ENCODE results near the gene PPEF1. TPM values are rescaled to one million over a fixed set of nuclear protein-coding genes. Genes with fewer than 3 reads are reported as not detected.

The PPEF1 gene
- 1.9 and 2.0 TPM in 2 replicates for polyA plus RNA-seq (2011; rRNA removed)
- 0.21 and 0.29 TPM in 2 replicates for polyA plus RNA-seq (2012; cell fraction: cytosol; rRNA removed)
- 0.11 and 0.18 TPM in 2 replicates for polyA plus RNA-seq (2012; cell fraction: nucleus; rRNA removed)
- 1.0 to 1.1 TPM (median 1.0 TPM) in 3 replicates for polyA plus RNA-seq (2017; fragmentation: RNase III; extraction: RNeasy Plus Mini Kit Qiagen cat#74134 plus additional on column Dnase treatment)
- 3.0 and 3.9 TPM in 2 replicates for polyA minus RNA-seq (2011; rRNA and poly(A)+ RNA removed)

DNA sequence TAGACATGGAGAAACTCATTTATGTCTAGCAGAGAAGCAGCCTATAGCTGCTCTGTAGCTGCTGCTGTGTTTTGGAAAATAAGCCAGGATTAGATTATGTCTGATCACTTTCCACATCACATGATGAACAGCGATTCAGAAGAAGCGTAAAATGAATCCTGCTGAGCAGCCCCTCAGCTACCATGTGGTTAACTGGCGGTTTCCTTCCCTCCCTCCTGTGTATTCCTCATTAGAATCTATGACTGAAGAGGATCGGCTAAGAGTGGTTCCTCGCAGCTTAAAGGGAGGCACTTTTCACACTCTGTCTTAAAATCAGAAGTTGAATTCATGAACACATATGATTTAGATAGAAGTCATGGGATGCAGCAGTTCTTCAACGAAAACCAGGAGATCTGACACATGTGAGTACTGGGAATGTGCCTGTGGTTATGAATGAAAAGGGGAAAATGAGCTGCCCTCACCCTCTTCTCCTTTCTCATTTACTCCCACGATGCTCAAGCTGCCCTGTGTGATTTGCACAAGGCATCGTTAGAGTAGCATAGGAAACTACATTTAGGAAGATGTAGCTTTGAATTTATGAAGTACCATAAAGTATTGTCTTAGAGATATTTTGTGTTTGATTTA, at the start of gene PPEF1:
Gene PPEF1 (plus strand): TSS at position 220 of the 624 bp plus-strand sequence. CDS start 136 bp downstream, at position 356.
- H3K4me3 ChIP-seq: no peak within 1 kb of the TSS
- FAIRE-seq (no peak), DNase-seq (ENCODE audit: low read depth in 1 of 2, low spot score in 1 of 2) (no peak), ATAC-seq (no peak)
- no peak within 1 kb of the TSS for H3K4me2 ChIP-seq
- peaks cover 33% of the 10 kb centered on the region for H3K4me1 ChIP-seq
- CTCF ChIA-PET: interaction anchor here (0.5 to 1.2 kb wide), 2 partner anchors 13 to 655 kb away, joined by 4 read pairs; no protein-coding TSS in a partner anchor
- WGBS (ENCODE audit: missing lambda C conversion rate): 63% methylated on average over 8 of the region's 8 CpGs
- H3K9me3 ChIP-seq: no peaks in the 10 kb centered on the region
- peak within 1 kb of the TSS; percentile 36 to 94; a peak in 4 of 6 replicates for H3K27ac ChIP-seq
- POLR2A ChIA-PET: no interaction called here
- TF ChIP-seq PBX3 (IDR thresholded peaks at IDR 0.05) (no peak), ZC3H11A (IDR thresholded peaks at IDR 0.05) (no peak), CHD4 (IDR thresholded peaks at IDR 0.05; ENCODE audit: borderline replicate concordance) (no peak), BHLHE40 (IDR thresholded peaks at IDR 0.05; ENCODE audit: low read depth, low read length) (no peak), RAD21 (conservative IDR thresholded peaks at IDR 0.05 in 1 of 2, IDR thresholded peaks at IDR 0.05 in 1 of 2) (no peak), NR3C1 (IDR thresholded peaks at IDR 0.05) (no peak), MAZ (IDR thresholded peaks at IDR 0.05; ENCODE audit: borderline replicate concordance, low read depth, low read length) (no peak)

DNA sequence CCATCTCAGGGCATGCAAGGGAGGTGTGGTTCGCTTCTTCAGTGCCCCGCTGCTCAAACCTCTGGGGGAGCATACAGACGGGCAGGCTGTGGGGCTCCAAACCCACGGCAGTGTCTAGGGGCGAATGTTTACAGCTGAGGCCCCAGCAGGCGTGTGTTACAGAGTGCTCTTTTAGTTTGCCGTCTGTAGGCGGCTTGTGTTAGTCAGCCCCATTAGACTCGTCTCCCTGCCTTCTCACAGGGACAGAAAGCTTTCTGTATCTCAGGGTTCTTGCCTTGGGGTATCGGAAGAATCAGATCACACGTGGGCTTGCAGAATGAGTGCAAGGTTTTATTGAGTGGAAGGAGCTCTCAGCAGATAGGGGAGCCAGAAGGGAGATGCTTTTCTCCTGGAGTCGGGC, 46.2 kb upstream of the PPEF1 start:
- ATAC-seq (no peak), FAIRE-seq (no peak), DNase-seq (ENCODE audit: low read depth in 1 of 2, low spot score in 1 of 2) (no peak)
- ChIA-PET CTCF (interaction anchor here (1.8 kb wide), 1 partner anchor 251 kb away, joined by 6 read pairs; no protein-coding TSS in a partner anchor), POLR2A (no interaction called here)
- Histone ChIP-seq H3K4me3 (no peak overlapping the region), H3K9me3 (no peaks in the 10 kb centered on the region), H3K4me1 (no peaks in the 10 kb centered on the region), H3K4me2 (no peak overlapping the region), H3K27ac (no peak overlapping the region)
- WGBS (ENCODE audit: missing lambda C conversion rate): 93% methylated on average over 9 of the region's 12 CpGs
- TF ChIP-seq POLR2AphosphoS2 (conservative IDR thresholded peaks at IDR 0.05; ENCODE audit: low read length) (no peak), FOSB (CRISPR knock-in tag; IDR thresholded peaks at IDR 0.05) (no peak), CBX2 (IDR thresholded peaks at IDR 0.05; ENCODE audit: borderline replicate concordance, low read depth) (no peak), GATA3 (IDR thresholded peaks at IDR 0.05; ENCODE audit: borderline replicate concordance) (no peak), RARB (CRISPR knock-in tag; IDR thresholded peaks at IDR 0.05) (no peak), SREBF2 (IDR thresholded peaks at IDR 0.05) (no peak), PBX3 (IDR thresholded peaks at IDR 0.05) (no peak), CHD2 (IDR thresholded peaks at IDR 0.05; ENCODE audit: low read length, partially characterized antibody) (no peak), RFX5 (IDR thresholded peaks at IDR 0.05) (no peak), HOXB5 (CRISPR knock-in tag; IDR thresholded peaks at IDR 0.05) (no peak), ZC3H11A (IDR thresholded peaks at IDR 0.05) (no peak)
- TF ChIP-seq, protein P1, sequence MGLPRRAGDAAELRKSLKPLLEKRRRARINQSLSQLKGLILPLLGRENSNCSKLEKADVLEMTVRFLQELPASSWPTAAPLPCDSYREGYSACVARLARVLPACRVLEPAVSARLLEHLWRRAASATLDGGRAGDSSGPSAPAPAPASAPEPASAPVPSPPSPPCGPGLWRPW (IDR thresholded peaks at IDR 0.05): no peak
- TF ChIP-seq, protein P2, sequence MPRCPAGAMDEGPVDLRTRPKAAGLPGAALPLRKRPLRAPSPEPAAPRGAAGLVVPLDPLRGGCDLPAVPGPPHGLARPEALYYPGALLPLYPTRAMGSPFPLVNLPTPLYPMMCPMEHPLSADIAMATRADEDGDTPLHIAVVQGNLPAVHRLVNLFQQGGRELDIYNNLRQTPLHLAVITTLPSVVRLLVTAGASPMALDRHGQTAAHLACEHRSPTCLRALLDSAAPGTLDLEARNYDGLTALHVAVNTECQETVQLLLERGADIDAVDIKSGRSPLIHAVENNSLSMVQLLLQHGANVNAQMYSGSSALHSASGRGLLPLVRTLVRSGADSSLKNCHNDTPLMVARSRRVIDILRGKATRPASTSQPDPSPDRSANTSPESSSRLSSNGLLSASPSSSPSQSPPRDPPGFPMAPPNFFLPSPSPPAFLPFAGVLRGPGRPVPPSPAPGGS (IDR thresholded peaks at IDR 0.05): no peak
- TF ChIP-seq, protein P3, sequence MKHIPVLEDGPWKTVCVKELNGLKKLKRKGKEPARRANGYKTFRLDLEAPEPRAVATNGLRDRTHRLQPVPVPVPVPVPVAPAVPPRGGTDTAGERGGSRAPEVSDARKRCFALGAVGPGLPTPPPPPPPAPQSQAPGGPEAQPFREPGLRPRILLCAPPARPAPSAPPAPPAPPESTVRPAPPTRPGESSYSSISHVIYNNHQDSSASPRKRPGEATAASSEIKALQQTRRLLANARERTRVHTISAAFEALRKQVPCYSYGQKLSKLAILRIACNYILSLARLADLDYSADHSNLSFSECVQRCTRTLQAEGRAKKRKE (CRISPR knock-in tag; IDR thresholded peaks at IDR 0.05; ENCODE audit: low read depth): no peak
